Vagina (tissue), 2 donors: Measurements from ENCODE around the gene LKAAEAR1.

ENCODE experiments used
- POLR2A ChIP-seq, 2 donors: fragments of 450-650 bp; IDR thresholded peaks; one replicate each; pipeline ENCODE4 v1.6.1; 2017; ENCODE audit warnings: antibody characterized with exemption in 2 of 2, mild to moderate bottlenecking in 2 of 2, moderate library complexity in 2 of 2
- POLR2AphosphoS5 ChIP-seq, 2 donors: sonication (generic); formaldehyde crosslinking; IDR thresholded peaks; one replicate each; pipeline ENCODE4 v1.9.0; 2017; ENCODE audit warnings: antibody characterized with exemption in 2 of 2, mild to moderate bottlenecking in 2 of 2, low read depth in 1 of 2; ENCODE audit not compliant: insufficient read depth in 1 of 2
- TF ChIP-seq, protein P1 (sequence below), 3 experiments: fragments of 450-650 bp in 2 of 3; fragments of 200-600 bp in 1 of 3; sonication (generic) in 1 of 3; IDR thresholded peaks; one replicate each; pipeline ENCODE4 v1.5.1; 2017 to 2019; ENCODE audit warnings: antibody characterized with exemption in 3 of 3, mild to moderate bottlenecking in 2 of 3, moderate library complexity in 2 of 3

DNA sequence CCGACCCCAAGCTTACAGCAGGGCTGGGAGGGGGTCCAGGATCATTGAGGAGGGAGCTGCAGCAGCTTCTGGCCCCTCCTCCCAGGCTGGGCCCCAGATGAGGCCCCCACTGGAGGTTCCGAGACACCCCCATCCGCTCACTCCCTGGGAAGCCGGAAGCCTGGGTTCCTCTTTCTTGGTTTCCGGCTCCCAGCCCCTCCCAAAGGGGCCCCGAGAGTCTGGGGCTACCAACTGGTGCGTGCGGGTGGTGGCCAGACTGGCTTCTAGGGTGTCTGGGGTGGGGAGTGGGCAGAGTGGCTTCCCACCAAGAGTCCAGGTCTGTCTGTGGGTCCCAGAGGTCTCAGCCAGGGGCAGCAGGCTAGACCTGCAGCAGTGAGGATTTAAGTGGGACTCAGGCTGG, 7.1 kb downstream of the LKAAEAR1 start:
- TF ChIP-seq, protein P1, sequence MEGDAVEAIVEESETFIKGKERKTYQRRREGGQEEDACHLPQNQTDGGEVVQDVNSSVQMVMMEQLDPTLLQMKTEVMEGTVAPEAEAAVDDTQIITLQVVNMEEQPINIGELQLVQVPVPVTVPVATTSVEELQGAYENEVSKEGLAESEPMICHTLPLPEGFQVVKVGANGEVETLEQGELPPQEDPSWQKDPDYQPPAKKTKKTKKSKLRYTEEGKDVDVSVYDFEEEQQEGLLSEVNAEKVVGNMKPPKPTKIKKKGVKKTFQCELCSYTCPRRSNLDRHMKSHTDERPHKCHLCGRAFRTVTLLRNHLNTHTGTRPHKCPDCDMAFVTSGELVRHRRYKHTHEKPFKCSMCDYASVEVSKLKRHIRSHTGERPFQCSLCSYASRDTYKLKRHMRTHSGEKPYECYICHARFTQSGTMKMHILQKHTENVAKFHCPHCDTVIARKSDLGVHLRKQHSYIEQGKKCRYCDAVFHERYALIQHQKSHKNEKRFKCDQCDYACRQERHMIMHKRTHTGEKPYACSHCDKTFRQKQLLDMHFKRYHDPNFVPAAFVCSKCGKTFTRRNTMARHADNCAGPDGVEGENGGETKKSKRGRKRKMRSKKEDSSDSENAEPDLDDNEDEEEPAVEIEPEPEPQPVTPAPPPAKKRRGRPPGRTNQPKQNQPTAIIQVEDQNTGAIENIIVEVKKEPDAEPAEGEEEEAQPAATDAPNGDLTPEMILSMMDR (IDR thresholded peaks at IDR 0.05), result no peak
- TF ChIP-seq POLR2A (IDR thresholded peaks at IDR 0.05), result no peak
- no peak for TF ChIP-seq POLR2AphosphoS5 (IDR thresholded peaks at IDR 0.05; ENCODE audit: insufficient read depth in 1 of 2, low read depth in 1 of 2)
